Anterior cingulate cortex (tissue), 58 donors: ENCODE data around the gene OPN1MW.
"Not testable (repeated sequence)": the region's sequence is repeated elsewhere in the genome, so short reads cannot be mapped to it uniquely, and the experiment has no call there.

ENCODE experiments used
- DNase-seq, 58 donors: peaks; one replicate each; lab custom pipeline; 2025; lab: John Stamatoyannopoulos, UW

The OPN1MW gene

GRCh38 chrX:154209670-154210418, 27.4 kb downstream of the OPN1MW start:
- DNase-seq = not testable (repeated sequence)

- not testable (repeated sequence) for DNase-seq
These were observed 28.7 kb downstream of the OPN1MW start for GRCh38 chrX:154211057-154211456.

GRCh38 chrX:154211499-154211898, 29.1 kb downstream of the OPN1MW start:
- not testable (repeated sequence) for DNase-seq

GRCh38 chrX:154219456-154219855, 37.1 kb downstream of the OPN1MW start, which contains the start of gene OPN1MW2:
Gene OPN1MW2 (plus strand): TSS chrX:154219756. CDS start chrX:154219816, 60 bp downstream.
- DNase-seq = not testable (repeated sequence)

- not testable (repeated sequence) for DNase-seq
These were observed 42.9 kb downstream of the OPN1MW start for GRCh38 chrX:154225292-154225691.

- DNase-seq = not testable (repeated sequence)
These were observed 44.3 kb downstream of the OPN1MW start for GRCh38 chrX:154226706-154227105.

GRCh38 chrX:154231443-154231842, 49.0 kb downstream of the OPN1MW start:
- DNase-seq = not testable (repeated sequence)

- DNase-seq = not testable (repeated sequence)
These were observed 51.2 kb downstream of the OPN1MW start for GRCh38 chrX:154233620-154234019.

GRCh38 chrX:154238939-154239559, 56.7 kb downstream of the OPN1MW start:
- not testable (repeated sequence) for DNase-seq

GRCh38 chrX:154239982-154240503, 57.6 kb downstream of the OPN1MW start:
- DNase-seq = not testable (repeated sequence)
